GM18907 (cell line): ENCODE data around the gene TAF5L.
"Not testable (repeated sequence)": the region's sequence is repeated elsewhere in the genome, so short reads cannot be mapped to it uniquely, and the experiment has no call there.

ENCODE experiments used
- ATAC-seq: cut with Tn5 transposase; IDR thresholded peaks from one replicate; pipeline ENCODE4 v1.9.1; 2021; ENCODE audit warnings: mild to moderate bottlenecking, moderate library complexity; ENCODE audit not compliant: unreplicated experiment

Gene TAF5L

GRCh38 chr1:229570891-229571516, 54.9 kb downstream of the TAF5L start:
- ATAC-seq, result no peak

- no peak for ATAC-seq
These were observed 55.6 kb downstream of the TAF5L start for GRCh38 chr1:229570305-229570704.

GRCh38 chr1:229567109-229567868, 58.6 kb downstream of the TAF5L start:
- no peak for ATAC-seq

GRCh38 chr1:229563701-229564100, 62.2 kb downstream of the TAF5L start:
- ATAC-seq, result no peak

GRCh38 chr1:229563241-229563640, 62.7 kb downstream of the TAF5L start:
- ATAC-seq, result no peak

GRCh38 chr1:229562686-229563085, 63.2 kb downstream of the TAF5L start:
- no peak for ATAC-seq

- ATAC-seq, result no peak
These were observed 64.8 kb downstream of the TAF5L start for GRCh38 chr1:229561141-229561540.

GRCh38 chr1:229560124-229560523, 65.8 kb downstream of the TAF5L start:
- not testable (repeated sequence) for ATAC-seq

GRCh38 chr1:229559336-229559801, 66.6 kb downstream of the TAF5L start:
- not testable (repeated sequence) for ATAC-seq

GRCh38 chr1:229558460-229559335, 67.2 kb downstream of the TAF5L start, which contains the start of gene ABCB10:
ABCB10 (minus strand) TSS chr1:229558707; CDS start chr1:229558652, 55 bp downstream.
- peak; percentile 86 for ATAC-seq

GRCh38 chr1:229557913-229558414, 68.0 kb downstream of the TAF5L start:
- ATAC-seq, result peak; percentile 35

- peak; percentile 24 for ATAC-seq
These were observed 68.6 kb downstream of the TAF5L start for GRCh38 chr1:229557200-229557850.

GRCh38 chr1:229554886-229555621, 70.9 kb downstream of the TAF5L start:
- ATAC-seq, result no peak

GRCh38 chr1:229553621-229554130, 72.2 kb downstream of the TAF5L start:
- ATAC-seq, result no peak

- no peak for ATAC-seq
These were observed 73.2 kb downstream of the TAF5L start for GRCh38 chr1:229552732-229553131.

GRCh38 chr1:229550812-229551567, 74.9 kb downstream of the TAF5L start:
- no peak for ATAC-seq

GRCh38 chr1:229547542-229547941, 78.4 kb downstream of the TAF5L start:
- no peak for ATAC-seq

- ATAC-seq, result no peak
These were observed 81.3 kb downstream of the TAF5L start for GRCh38 chr1:229544587-229544986.
